GM18870 (cell line): ENCODE results near the gene KLHL41.
"Not testable (repeated sequence)": the region's sequence is repeated elsewhere in the genome, so short reads cannot be mapped to it uniquely, and the experiment has no call there.

Experiments used
- ATAC-seq: cut with Tn5 transposase; IDR thresholded peaks from one replicate; pipeline ENCODE4 v1.9.1; 2021; ENCODE audit warnings: moderate library complexity; ENCODE audit not compliant: unreplicated experiment

Gene KLHL41

DNA sequence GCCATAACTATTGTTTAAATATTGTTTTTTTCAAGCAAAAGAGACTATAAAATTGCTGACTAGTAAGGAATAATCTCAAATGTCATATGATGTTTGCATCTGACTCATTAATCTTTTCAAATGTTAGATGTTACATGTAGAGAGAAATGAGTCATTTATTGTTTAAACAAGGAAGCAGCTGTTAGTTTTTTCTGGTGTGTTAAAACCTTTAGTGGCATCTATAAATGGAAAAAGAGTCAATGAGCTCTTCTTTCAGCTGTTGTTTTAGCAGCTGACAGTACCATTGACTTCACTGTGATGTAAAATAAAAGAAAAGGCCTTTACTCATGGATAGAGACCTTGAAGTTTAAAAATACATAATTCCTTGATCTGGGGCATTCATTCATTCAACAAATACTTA, 1.8 kb upstream of the KLHL41 start:
- ATAC-seq: no peak

DNA sequence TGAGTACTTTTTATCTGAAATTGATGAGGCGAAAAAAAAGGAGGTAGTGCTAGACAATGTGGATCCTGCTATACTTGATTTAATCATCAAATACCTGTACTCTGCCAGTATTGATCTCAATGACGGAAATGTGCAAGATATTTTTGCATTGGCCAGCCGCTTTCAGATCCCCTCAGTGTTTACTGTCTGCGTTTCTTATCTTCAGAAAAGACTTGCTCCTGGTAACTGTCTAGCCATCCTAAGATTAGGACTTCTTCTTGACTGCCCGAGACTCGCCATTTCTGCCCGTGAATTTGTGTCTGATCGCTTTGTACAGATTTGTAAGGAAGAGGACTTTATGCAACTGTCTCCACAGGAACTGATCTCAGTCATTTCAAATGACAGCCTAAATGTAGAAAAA, 453 bp downstream of the KLHL41 start:
- no peak for ATAC-seq

DNA sequence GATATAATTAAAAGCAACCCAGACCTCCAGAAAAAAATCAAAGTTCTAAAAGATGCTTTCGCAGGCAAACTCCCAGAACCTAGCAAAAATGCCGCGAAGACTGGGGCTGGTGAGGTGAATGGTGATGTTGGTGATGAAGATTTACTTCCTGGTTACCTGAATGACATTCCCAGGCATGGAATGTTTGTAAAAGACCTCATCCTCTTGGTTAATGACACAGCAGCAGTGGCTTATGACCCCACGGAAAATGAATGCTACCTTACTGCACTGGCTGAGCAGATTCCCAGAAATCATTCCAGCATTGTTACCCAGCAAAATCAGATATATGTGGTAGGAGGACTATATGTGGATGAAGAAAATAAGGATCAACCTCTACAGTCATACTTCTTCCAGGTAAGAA, 994 bp downstream of the KLHL41 start:
- ATAC-seq: no peak

DNA sequence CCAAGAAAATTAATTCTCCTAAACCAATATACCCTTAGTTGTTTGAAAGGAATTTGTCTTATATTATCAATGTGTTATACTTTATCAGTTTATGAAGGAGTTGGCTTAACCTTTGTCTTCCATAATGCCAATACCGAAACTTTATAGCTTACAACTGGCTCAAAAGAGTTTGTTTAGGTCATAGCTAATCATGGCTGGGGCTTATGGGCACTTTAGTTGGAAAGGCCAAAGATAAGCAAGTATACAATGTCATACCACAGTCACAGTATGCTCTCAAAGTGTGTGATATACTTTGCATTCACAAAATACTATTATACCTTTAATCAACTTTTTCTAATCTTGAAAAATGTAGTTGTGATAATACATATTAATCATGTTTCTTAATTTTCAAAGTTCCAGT, 2.3 kb downstream of the KLHL41 start:
- ATAC-seq: no peak

DNA sequence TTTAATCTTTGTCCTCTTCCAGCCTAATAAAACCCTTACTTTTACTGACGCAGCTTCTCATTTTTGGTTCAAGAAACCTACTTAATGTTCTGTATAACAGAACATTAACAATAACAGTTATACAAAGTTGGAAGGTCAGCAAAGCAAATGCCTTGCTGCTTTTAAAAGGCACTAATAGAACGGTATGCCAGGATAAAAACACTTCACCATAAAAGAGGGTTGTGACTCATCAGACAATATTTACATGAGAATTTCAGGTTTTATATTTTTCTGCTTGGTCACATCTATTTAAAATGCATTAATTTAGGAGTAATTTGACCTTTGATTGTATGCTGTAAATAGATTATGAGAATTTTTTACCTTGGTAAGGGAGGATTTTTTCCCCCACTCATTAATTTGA, 3.0 kb downstream of the KLHL41 start:
- ATAC-seq: no peak

DNA sequence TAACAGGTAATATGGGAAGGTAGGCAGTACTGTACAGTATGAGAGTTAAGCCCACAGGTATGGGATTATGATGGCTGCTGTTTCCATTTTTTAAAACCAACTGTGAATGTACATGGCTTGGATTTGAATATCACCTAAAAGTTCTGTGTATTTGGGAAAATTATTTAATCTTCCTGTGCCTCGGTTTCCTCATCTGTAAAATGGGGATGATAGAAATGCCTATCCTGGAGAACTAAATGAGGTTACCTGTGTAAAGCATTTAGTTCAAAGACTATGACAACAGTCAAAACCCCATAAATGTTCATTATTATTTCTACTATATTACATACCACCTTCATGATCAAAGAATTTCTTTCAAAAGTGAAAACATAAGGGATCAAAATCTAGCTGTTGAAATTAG, 3.6 kb downstream of the KLHL41 start:
- no peak for ATAC-seq

DNA sequence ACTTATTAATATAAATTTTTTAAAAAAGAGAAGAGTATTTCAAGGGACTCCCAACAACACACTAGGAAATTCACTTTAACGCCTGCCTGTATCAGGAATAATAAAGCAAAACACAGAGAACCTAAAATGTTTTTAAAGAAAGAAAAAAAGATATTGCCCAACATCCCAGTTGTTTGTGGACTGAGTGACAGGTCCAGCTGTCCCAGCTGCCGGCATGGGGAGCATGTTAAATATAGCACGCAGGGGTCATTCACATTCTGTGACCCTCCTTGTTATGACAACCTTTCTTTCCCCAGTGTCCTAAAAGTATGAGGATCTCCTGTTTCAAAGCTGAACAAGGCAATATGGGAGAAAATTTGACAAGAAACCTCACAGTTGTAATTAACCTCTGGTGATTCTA, 4.4 kb downstream of the KLHL41 start:
- no peak for ATAC-seq

DNA sequence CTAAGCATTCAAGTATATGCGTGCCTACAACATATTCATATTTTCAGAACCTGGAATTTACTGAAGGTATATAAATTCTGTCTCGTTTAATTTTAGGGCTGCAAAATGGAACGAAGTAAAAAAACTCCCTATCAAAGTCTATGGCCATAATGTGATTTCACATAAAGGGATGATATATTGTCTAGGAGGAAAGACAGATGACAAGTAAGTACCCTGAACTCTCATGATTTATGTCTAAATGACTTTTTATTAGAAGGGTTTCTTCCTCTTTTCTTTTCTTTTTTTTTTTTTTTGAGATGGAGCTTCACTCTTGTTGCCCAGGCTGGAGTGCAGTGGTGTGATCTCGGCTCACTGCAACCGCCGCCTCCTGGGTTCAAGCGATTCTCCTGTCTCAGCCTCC, 5.3 kb downstream of the KLHL41 start:
- not testable (repeated sequence) for ATAC-seq

DNA sequence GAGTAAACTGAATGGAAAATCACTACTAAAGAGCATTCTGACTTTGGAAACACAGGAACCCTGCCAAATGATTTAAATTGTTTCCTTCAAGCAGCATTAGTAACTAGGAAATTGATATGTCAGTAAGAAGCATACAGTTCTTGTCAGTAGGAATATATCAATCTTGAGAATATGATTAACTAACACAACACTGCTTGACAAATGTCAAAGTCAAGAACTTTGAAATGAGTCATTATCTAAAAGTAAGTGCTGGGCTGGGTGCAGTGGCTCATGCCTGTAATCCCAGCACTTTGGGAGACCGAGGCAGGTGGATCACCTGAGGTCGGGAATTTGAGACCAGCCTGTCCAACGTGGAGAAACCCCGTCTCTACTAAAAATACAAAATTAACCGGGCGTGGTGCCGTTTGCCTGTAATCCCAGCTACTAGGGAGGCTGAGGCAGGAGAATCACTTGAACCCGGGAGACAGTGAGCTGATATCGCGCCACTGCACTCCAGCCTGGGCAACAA, 7.0 kb downstream of the KLHL41 start:
- not testable (repeated sequence) for ATAC-seq

DNA sequence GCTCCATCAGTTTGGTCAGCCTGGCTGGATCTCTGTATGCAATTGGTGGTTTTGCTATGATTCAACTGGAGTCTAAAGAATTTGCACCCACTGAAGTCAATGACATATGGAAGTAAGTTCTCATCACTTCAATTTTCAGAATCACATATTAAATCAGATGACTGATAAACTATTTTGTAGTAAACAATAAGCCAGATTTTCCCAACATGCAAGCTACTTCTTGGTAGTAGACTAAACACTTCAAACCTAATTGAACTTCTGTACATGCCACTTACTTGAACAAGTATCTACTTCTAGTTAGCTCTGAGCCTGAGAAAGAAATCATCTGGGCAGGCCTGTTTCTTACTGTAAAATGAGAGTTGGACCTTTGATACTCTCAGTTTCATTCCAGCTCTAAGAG, 11.4 kb downstream of the KLHL41 start:
- no peak for ATAC-seq

DNA sequence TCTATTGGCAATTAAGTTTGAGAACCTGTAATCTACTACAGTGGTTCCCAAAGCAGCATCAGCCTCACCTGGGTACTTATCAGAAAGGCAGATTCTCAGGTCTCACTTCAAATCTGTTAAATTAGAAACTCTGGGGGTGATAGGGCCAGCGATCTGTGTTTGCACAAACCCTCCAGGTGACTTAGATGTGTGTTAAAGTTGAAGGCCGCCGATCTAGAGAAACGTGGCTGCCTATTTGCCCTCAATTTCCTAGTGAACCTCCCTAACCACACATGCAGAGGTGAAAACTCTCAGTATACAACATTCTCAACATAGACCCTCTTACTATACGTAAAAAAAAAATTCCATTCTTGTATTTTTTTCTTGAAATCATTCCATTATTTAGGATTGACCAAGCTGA, 14.2 kb downstream of the KLHL41 start:
- ATAC-seq: no peak

DNA sequence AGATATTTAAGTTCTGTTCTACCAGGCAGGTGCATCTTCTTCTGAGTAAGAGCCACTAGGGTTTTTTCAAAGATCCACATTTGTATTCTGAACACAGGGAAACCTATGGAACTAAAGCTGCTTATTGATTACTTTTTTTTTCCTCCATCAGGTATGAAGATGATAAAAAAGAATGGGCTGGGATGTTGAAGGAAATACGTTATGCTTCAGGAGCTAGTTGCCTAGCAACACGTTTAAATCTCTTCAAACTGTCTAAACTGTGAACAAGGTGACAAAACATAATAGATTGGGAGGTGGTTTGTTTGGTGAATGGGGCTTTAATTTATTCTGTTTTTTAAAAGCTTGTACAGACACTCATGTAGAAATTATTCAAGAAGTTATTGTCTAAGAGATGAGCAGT, 15.9 kb downstream of the KLHL41 start:
- ATAC-seq: no peak

DNA sequence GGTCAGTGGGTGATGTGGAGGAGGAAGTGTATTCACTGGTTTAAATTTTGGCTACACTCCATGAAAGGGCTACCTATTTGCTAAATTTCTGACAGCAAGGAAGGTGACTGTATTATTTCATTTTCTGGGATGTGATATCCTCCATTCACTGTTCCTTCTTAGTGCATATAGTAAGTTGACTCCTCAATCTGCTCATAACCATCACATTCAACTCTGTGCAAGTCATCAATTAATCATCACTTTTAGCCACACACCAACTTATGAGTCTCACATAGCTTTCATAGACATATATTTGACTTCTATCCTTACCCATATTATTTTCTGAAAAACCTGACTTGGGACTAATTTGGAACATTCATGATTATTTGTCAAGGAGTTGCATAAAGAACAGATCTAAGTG, 16.9 kb downstream of the KLHL41 start:
- no peak for ATAC-seq

DNA sequence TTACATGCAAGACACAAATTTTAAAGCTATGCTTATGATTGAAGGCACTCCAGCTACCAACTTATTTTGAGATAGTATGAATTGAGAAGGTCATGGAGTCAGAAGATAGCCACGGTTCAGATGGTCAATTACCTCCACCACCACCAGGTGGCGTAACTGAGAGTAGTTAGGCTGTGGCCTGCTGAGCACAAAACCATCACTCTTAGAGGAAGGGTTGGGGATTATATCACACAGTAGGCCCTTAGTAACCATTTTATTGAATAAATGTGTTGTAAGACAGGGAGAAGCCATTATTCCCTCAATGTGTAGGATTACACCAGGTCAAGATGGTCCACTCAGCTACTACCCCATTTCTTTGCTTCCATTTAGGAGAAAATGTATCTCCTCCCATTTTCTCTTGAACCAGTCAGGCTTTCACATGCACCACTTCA, 18.8 kb downstream of the KLHL41 start:
- no peak for ATAC-seq

DNA sequence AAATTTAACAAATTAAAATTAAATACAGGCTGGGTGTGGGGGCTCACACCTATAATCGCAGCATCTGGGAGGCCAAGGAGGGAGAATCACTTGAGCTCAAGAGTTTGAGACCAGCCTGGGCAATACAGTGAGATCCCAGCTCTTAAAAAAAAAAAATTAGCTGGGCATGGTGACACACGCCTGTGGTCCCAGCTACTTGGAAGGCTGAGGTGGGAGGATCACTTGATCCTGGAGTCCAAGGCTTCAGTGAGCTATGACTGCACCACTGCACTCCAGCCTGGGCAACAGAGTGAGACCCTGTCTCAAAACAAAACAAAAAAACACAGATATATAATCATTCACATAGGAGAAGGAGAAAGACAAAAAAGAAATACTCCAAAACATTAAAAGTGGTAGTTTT, 30.0 kb downstream of the KLHL41 start:
- ATAC-seq: not testable (repeated sequence)

DNA sequence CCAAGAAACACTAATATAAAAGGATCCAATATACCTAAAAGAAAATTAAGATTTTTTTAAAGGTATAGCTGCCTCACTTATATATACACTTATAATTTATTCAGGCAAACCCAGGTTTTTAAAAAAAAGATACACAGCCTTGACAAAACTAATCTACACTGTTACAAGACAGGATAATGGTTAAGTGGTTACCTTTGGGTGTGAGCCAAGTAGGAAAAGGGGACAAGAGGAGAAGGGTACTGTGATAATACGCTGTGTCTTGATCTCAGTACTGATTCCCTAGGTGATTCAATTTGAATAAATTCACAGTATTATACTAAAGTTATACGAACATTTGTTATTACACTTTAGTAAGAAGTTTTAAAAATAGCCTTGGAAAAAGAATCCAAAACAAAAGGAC, 30.6 kb downstream of the KLHL41 start:
- no peak for ATAC-seq

DNA sequence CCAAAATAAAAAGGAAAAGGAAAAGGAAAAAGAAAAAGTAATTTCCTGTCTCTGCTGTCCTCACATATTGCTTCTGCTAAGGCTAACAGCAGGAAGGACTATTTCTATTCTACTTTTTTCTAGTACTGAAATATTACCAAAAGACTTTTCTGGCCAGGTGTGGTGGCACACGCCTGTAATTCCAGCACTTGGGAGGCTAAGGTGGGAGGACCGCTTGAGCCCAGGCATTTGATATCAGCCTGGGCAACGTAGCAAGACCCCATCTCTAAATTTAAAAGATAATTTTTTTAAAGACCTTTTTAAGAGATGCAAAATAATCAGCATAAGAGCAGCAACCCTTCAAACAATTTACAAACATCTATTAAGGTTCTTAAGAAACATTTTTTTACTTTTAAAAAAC, 32.9 kb downstream of the KLHL41 start:
- ATAC-seq: no peak

DNA sequence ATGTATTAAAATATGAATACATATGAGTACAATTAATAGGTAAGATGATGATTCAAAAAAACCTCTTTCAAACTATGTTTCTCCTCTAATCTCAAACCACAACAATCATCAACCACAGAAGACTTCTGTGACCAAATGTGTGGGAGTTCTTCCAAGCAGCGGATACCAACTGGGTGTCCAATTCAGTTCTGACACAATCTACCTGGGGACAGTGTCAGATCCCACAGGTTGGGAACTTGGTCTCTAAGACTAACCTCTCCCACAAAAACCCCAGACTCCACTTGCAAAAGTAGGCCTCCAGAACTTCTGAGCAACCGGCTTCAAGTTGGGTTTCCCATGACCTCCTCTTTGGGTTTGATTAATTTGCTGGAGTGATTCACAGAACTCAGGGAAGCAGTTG, 37.3 kb downstream of the KLHL41 start:
- no peak for ATAC-seq

DNA sequence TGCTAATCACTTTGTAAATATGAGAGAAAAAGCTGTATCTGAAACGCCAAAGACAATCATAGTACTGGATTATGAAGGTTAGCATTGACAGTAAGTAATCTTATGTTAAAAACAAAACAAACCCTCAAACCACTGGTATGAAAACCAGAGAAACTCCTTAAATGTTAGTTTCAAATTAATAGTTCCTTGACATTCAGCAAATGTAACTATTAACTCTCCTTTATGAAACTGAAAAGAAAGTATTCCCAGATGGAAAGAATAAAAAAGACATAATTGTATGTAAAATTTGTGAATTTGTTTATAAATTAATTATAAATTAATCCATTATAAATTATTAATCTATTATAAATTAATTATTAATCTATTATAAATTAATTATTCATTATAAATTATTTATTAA, 51.9 kb downstream of the KLHL41 start:
- ATAC-seq: no peak

DNA sequence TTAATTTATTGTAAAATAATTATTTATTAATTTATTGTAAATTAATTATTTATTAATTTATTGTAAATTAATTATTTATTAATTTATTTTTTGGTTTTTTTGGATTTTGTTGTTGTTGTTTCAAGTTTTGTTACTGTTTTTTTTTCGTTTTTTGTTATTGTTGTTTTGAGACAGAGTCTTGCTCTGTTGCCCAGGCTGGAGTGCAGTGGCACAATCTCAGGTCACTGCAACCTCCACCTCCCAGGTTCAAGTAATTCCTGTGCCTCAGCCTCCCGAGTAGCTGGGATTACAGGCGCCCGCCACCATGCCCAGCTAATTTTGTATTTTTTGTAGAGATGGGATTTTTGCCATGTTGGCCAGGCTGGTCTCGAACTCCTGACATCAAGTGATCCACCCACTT, 52.6 kb downstream of the KLHL41 start:
- not testable (repeated sequence) for ATAC-seq

DNA sequence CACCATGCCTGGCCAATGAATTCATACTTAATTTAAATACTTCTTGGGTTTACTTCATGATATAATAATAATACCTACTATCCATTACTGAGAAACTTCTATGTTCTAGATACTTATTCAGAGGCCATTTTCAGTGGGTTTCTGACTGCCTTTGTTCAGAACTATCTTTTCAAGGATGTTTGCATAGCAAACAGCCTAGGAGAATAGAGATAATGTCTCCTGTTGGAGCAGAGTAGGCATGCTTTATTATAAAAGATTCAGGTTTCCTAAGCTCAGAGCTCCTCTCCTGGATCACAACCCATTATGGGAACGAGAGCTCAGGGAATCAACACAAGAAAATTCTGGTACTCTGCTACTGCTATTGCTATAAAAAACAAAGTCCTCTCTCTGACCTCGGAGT, 53.0 kb downstream of the KLHL41 start:
- ATAC-seq: no peak

DNA sequence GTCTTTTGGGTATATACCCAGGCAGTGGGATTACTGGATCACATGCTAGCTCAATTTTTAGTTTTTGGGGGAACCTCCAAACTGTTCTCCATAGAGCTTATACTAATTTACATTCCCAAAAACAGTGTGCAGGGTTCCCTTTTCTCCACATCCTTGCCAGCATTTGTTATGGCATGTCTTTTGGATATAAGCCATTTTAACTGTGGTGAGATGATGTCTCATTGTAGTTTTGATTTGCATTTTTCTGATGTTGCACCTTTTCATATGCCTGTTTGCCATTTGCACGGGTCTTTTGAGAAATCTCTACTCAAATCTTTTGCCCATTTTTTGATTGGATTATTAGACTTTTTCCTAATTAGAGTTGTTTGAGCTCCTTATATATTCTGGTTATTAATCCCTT, 56.2 kb downstream of the KLHL41 start:
- no peak for ATAC-seq

DNA sequence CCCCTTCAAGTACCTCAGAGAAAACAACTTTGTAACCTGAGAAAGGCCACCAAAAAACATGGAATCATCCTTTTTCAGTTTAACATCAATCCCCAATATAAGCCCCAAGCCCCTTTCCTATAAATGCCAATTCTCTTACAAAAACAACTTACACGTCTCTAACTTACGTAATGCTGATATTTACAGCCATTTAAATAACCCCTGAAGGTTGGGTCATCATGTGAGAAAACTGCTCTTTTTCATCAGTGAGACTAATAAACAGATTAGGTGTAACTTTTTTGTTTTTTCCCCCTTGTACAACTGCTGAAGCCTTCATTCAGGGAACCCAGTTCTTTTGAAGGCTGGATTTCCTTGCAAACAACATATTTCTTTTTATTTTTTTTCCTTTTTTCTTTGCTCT, 60.4 kb downstream of the KLHL41 start:
- no peak for ATAC-seq

DNA sequence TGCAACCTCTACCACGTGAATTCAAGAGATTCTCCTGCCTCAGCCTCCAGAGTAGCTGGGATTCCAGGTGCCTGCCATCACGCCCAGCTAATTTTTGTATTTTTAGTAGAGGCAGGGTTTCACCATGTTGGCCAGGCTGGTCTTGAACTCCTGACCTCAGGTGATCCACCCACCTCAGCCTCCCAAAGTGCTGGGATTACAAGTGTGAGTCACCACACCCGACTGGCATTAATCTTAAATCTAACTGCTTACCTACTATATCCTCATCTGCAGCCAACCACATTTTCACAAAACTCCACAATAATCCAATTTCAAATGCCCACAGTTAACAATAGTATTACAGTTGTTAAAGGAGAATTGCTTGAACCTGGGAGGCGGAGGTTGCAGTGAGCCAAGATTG, 61.2 kb downstream of the KLHL41 start:
- ATAC-seq: not testable (repeated sequence)
